Adrenal gland (tissue), 5 donors: Measurements from ENCODE around the gene PRPF39.

Experiments
- POLR2A ChIP-seq, 2 donors: fragments of 450-650 bp; IDR thresholded peaks; one replicate each; pipeline ENCODE4 v1.6.1; 2017; ENCODE audit warnings: antibody characterized with exemption in 2 of 2, mild to moderate bottlenecking in 2 of 2, moderate library complexity in 1 of 2
- TF ChIP-seq, protein P1 (sequence below), 6 experiments: fragments of 450-650 bp in 4 of 6; fragments of 200-600 bp in 2 of 6; sonication (generic) in 1 of 6; IDR thresholded peaks; 1 replicate in 5 of 6; 2 replicates in 1 of 6; pipeline versions ENCODE4 v1.5.1 to v1.8.0; 2016 to 2021; ENCODE audit warnings: antibody characterized with exemption in 6 of 6, mild to moderate bottlenecking in 2 of 6, moderate library complexity in 1 of 6
- donor health status: DM: no; HTN: no; CAD: no.

DNA sequence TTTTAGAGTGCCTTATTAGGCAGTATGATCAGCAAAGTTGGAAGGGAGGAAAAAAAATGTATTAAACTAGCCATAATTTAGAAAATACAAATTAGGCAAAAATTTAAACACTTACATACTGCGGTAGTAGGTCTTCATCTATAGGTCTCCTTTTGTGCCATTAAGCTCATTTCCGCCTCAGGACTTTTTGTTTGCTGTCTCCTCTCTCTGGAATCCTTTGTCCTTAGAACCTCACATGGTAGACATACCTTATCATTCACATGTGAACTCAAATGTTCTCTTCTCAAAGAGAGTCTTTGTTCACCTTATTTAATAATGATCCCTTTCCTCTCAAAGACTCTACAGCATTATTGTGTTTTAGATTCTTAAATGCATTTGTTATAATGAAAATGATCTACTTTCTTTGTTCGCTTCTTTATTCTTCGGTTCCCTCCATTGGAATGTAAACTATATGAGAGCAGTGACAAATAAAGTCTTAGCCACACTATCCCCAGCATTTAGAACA, 66.5 kb downstream of the PRPF39 start:
- TF ChIP-seq, protein P1, sequence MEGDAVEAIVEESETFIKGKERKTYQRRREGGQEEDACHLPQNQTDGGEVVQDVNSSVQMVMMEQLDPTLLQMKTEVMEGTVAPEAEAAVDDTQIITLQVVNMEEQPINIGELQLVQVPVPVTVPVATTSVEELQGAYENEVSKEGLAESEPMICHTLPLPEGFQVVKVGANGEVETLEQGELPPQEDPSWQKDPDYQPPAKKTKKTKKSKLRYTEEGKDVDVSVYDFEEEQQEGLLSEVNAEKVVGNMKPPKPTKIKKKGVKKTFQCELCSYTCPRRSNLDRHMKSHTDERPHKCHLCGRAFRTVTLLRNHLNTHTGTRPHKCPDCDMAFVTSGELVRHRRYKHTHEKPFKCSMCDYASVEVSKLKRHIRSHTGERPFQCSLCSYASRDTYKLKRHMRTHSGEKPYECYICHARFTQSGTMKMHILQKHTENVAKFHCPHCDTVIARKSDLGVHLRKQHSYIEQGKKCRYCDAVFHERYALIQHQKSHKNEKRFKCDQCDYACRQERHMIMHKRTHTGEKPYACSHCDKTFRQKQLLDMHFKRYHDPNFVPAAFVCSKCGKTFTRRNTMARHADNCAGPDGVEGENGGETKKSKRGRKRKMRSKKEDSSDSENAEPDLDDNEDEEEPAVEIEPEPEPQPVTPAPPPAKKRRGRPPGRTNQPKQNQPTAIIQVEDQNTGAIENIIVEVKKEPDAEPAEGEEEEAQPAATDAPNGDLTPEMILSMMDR (IDR thresholded peaks at IDR 0.05): no peak
- TF ChIP-seq POLR2A (IDR thresholded peaks at IDR 0.05): no peak
